ENCODE data around the gene ABLIM1. TPM values are rescaled to one million over a fixed set of nuclear protein-coding genes. Genes with fewer than 3 reads are reported as not detected.

Gene ABLIM1
- total RNA-seq, 3 donors from 2014 or later = 89.0 to 216 (median 131) TPM

DNA sequence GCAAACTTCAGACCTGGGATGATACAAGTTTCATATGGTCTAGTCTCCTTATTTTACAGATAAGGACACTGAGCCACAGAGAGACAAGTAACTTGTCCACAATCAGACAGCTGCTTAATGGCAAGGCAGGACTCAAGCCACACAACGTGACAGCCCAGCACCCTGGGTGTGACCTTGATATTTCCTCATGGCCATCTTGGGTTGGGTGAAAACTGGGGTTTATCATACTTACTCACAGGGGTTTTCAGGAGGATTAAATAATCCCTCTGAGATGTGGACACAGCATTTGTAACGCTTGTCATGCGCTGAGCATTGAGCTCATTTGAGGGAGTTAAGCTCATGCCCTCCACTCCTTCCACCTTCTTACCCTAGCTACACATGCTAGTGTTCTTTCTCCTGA, 58.0 kb downstream of the ABLIM1 start:
- no peaks in the 10 kb centered on the region for H3K4me1 ChIP-seq
- no peak overlapping the region for H3K27ac ChIP-seq
- no peaks in the 10 kb centered on the region for H3K27me3 ChIP-seq
- no peak for DNase-seq (ENCODE audit: low spot score in 2 of 2)
- no peak overlapping the region for H3K4me3 ChIP-seq
- H3K9me3 ChIP-seq = no peaks in the 10 kb centered on the region
- intact Hi-C loops (cut with DNase I; ENCODE audit: low total_unique reads) = no loop called here
- TF ChIP-seq, protein P1, sequence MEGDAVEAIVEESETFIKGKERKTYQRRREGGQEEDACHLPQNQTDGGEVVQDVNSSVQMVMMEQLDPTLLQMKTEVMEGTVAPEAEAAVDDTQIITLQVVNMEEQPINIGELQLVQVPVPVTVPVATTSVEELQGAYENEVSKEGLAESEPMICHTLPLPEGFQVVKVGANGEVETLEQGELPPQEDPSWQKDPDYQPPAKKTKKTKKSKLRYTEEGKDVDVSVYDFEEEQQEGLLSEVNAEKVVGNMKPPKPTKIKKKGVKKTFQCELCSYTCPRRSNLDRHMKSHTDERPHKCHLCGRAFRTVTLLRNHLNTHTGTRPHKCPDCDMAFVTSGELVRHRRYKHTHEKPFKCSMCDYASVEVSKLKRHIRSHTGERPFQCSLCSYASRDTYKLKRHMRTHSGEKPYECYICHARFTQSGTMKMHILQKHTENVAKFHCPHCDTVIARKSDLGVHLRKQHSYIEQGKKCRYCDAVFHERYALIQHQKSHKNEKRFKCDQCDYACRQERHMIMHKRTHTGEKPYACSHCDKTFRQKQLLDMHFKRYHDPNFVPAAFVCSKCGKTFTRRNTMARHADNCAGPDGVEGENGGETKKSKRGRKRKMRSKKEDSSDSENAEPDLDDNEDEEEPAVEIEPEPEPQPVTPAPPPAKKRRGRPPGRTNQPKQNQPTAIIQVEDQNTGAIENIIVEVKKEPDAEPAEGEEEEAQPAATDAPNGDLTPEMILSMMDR (IDR thresholded peaks at IDR 0.05) = no peak
- TF ChIP-seq POLR2AphosphoS5 (IDR thresholded peaks at IDR 0.05) (no peak), POLR2A (IDR thresholded peaks at IDR 0.05) (no peak)
- no peaks in the 10 kb centered on the region for H3K36me3 ChIP-seq

DNA sequence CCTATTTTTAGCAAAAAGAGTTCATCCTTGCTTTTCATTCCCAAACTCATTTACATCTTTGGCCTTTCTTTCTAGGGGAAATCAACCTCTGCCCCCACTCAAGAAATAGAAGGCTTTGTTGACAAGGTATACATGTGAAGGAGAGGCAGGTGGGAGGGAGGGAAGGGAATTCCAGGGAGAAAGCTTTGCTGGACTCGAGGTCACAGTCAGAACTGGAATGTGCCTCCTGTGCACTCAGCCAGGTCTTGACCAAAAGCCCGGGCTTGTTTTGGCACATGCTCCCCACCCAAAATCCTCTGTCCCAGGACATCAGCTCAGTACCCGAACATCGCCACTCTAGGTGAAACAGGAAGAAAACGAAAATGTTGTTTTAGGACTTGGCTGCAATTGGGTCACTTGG, 61.3 kb downstream of the ABLIM1 start:
- Histone ChIP-seq H3K36me3 (no peaks in the 10 kb centered on the region), H3K4me1 (no peaks in the 10 kb centered on the region), H3K4me3 (no peak overlapping the region), H3K27me3 (no peaks in the 10 kb centered on the region), H3K27ac (no peak overlapping the region), H3K9me3 (no peaks in the 10 kb centered on the region)
- TF ChIP-seq, protein P1 (IDR thresholded peaks at IDR 0.05) = no peak
- no peak for TF ChIP-seq POLR2A (IDR thresholded peaks at IDR 0.05)
- no peak for TF ChIP-seq POLR2AphosphoS5 (IDR thresholded peaks at IDR 0.05)
- intact Hi-C loops (cut with DNase I; ENCODE audit: low total_unique reads) = no loop called here
- no peak for DNase-seq (ENCODE audit: low spot score in 2 of 2)

DNA sequence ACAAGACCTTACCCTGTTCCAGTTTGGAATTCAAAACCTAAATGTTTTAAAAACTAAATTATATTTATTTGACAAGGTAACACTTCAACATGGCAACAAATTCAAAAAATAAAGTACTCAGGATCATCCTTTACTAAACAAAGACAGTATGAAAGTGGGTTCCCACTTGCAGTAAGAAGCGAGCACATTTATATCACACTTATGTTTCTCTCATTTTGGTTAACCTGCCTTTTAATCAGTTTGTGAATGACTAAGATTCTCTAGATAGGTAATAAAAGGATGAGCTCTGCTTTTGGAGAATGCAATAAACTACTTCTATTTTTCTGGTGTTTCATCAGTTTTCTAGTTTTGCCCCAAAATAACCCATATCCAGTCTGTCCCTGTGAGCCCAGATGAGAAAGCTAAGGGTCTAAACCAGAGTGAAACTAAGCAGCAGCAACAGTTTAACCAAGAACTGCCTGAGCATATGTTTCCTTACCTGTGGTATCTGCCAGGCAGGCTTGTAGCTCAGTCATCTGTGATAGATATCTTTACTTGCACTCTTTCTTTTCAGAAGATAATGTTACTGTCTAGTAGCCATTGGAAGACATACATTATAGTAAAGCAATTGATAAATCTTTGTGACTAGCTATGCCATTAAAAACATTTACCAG, 64.1 kb downstream of the ABLIM1 start:
- TF ChIP-seq, protein P1 (IDR thresholded peaks at IDR 0.05) = no peak
- no peak for TF ChIP-seq POLR2AphosphoS5 (IDR thresholded peaks at IDR 0.05)
- no peak for TF ChIP-seq POLR2A (IDR thresholded peaks at IDR 0.05)
- Histone ChIP-seq H3K36me3 (no peaks in the 10 kb centered on the region), H3K9me3 (no peaks in the 10 kb centered on the region), H3K4me3 (no peak overlapping the region), H3K4me1 (no peaks in the 10 kb centered on the region), H3K27me3 (no peaks in the 10 kb centered on the region), H3K27ac (no peak overlapping the region)
- intact Hi-C loops (cut with DNase I; ENCODE audit: low total_unique reads) = no loop called here
- DNase-seq (ENCODE audit: low spot score in 2 of 2) = no peak

DNA sequence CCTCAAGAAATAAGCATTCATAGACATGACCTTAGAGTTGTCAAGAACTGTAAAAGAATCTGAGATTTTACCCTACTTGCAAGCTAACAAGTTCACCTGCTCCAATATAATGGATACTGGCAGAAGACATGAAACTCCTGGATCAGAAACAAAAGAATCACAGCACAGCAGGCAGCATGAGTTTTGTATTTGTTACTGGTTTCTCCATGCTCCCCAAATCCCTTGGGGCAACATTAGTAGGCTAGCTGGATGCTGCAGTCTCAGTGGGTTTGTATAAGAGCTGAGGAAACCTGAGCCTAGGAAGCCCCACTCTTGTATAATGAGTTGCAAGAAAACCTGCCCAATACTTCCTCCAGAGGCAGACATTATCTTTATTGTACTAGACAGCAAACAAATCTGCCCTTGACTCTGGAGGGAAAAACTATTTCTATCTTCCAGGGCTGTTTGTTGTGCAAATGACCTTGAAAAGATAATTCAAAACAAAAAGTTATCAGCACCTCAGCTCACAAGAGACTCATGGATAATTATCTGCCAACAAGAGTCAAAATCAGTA, 64.8 kb downstream of the ABLIM1 start:
- no peak for DNase-seq (ENCODE audit: low spot score in 2 of 2)
- no peaks in the 10 kb centered on the region for H3K4me1 ChIP-seq
- H3K9me3 ChIP-seq = no peaks in the 10 kb centered on the region
- no peak overlapping the region for H3K4me3 ChIP-seq
- TF ChIP-seq, protein P1 (IDR thresholded peaks at IDR 0.05) = no peak
- TF ChIP-seq POLR2A (IDR thresholded peaks at IDR 0.05) (no peak), POLR2AphosphoS5 (IDR thresholded peaks at IDR 0.05) (no peak)
- H3K27ac ChIP-seq = no peak overlapping the region
- H3K36me3 ChIP-seq = no peaks in the 10 kb centered on the region
- H3K27me3 ChIP-seq = no peaks in the 10 kb centered on the region
- intact Hi-C loops (cut with DNase I; ENCODE audit: low total_unique reads) = no loop called here

DNA sequence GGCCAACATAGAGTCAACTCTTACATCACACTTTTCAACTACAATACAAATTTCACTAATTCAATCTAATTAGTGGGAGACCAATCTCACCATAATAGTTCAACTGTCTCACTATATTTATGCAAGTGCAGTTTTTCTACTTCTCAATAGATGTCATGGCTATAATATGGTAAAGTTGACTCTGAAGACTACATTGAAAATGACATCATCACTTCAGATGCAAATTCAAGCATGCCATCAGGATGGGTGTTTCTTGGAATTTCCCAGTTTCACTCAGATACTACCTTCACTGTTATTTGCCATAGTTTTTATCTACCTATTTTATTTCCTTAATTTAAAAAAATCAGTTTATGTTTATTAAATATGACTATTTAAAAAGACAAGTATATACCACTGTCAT, 67.1 kb downstream of the ABLIM1 start:
- TF ChIP-seq POLR2A (IDR thresholded peaks at IDR 0.05) = no peak
- no peak for TF ChIP-seq POLR2AphosphoS5 (IDR thresholded peaks at IDR 0.05)
- TF ChIP-seq, protein P1 (IDR thresholded peaks at IDR 0.05) = no peak
- no peak for DNase-seq (ENCODE audit: low spot score in 2 of 2)
- no peaks in the 10 kb centered on the region for H3K9me3 ChIP-seq
- no peaks in the 10 kb centered on the region for H3K36me3 ChIP-seq
- intact Hi-C loops (cut with DNase I; ENCODE audit: low total_unique reads) = no loop called here
- no peak overlapping the region for H3K27ac ChIP-seq
- H3K4me1 ChIP-seq = no peaks in the 10 kb centered on the region
- no peak overlapping the region for H3K4me3 ChIP-seq
- no peaks in the 10 kb centered on the region for H3K27me3 ChIP-seq
